HG03565 (cell line): ENCODE measurements around the gene PYCR2.
"Not testable (repeated sequence)": the region's sequence is repeated elsewhere in the genome, so short reads cannot be mapped to it uniquely, and the experiment has no call there.

ENCODE experiments used
- ATAC-seq: cut with Tn5 transposase; IDR thresholded peaks from one replicate; pipeline ENCODE4 v1.9.1; 2021; ENCODE audit warnings: mild to moderate bottlenecking, moderate library complexity; ENCODE audit not compliant: unreplicated experiment

PYCR2 gene

GRCh38 chr1:225892307-225892706 is 31.7 kb downstream of the PYCR2 start:
- ATAC-seq, result no peak

GRCh38 chr1:225891229-225891972 is 32.6 kb downstream of the PYCR2 start:
- no peak for ATAC-seq

DNA sequence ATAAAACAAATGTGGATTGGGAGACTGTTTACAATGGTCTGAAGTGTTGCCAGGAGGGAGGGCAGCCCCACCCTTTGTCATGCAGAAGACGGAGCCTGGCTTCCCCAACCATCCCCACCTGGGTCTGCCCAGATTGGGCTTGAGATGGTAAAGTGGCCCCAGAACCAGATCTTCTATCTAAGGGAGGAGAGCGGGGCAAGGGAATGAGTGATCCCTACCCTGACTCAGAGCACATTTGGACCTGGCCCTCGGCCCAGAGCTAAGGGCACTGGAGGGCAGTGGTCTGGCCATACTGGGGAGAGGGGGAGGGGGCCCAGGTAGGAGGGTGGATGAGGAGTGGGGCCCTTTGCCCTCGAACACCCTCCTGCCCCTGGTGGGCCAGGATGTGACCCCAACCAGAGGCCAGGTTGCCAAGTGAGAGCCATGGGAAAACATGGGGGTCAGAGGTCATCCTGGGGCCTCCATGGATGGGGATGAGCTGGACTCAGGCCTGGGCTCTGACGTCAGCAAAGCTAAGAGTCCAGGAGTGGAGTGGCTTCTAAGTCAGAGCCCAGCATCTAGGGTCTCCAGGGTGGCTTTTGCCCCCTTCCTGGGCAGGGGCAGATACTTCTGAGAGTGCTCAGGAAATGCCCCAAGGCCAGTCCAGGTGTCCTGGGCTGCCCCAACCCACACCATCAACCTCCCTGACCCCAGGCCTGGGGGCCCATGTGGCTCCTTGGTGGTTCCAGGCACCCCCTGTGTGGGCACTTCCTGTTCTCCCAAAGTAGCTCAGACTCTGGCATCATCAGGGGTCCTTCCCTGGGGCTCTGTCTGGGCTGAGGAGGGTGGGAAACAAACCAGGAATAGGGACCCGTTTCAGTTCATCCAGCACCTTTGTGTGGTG is 33.5 kb downstream of the PYCR2 start:
- ATAC-seq, result no peak

DNA sequence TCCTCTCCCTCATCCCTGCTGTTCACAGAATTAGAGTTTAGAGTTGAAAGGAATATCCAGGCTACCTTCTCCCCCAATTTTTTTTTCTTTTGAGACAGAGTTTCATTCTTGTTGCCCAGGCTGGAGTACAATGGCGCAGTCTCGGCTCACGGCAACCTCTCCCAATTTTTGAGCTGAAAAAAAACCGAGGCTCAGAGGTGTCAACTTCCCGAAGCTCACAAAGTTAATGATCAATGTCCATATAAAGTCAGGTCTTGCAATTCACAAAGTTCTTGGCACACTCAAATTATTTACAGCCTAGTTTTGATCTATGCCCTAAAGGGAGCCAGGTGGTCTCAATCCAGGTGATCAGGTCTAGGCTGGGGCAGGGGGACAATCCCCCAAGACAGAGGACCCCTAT is 34.3 kb downstream of the PYCR2 start:
- ATAC-seq, result no peak

DNA sequence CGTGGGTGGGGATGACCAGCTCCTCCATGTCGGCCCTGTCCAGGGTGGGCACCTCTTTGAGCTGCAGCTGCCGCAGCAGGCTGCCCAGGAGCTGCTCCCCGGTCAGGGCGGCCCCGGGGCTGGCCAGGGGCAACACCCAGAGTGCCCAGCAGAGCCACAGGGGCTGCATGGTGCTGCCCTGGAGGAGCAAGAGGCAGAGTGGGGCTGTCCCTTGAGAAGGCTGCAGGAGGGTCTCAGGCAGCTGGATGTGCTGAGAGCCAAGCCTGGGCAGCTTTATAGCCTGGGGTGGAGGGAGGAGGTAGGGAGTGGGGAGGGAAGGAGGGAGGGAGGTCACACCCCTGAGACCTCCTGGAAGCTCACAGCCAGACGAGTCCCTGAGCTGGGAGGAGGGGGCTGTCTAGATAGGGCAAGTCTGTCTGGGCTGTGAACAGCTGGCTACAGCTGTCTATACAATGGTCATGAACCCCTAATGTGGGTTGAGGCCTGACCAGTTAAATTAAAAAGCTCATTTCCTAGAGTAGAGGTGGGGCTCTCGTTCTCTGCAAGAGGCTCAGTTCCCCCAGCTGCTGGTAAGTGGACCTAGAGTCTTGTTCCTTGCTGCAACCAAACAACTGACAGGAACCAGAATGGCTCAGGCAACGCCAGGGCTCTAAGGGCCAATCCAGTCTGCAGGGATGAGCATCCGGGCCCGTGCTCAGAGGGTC is 35.0 kb downstream of the PYCR2 start, which contains the start of gene LEFTY1:
TSS of gene LEFTY1 (minus strand) at position 249 of the 704 bp plus-strand sequence. CDS start at position 169, 80 bp downstream.
- no peak for ATAC-seq

- ATAC-seq, result no peak
Observed at GRCh38 chr1:225888289-225888897, 35.7 kb downstream of the PYCR2 start.

DNA sequence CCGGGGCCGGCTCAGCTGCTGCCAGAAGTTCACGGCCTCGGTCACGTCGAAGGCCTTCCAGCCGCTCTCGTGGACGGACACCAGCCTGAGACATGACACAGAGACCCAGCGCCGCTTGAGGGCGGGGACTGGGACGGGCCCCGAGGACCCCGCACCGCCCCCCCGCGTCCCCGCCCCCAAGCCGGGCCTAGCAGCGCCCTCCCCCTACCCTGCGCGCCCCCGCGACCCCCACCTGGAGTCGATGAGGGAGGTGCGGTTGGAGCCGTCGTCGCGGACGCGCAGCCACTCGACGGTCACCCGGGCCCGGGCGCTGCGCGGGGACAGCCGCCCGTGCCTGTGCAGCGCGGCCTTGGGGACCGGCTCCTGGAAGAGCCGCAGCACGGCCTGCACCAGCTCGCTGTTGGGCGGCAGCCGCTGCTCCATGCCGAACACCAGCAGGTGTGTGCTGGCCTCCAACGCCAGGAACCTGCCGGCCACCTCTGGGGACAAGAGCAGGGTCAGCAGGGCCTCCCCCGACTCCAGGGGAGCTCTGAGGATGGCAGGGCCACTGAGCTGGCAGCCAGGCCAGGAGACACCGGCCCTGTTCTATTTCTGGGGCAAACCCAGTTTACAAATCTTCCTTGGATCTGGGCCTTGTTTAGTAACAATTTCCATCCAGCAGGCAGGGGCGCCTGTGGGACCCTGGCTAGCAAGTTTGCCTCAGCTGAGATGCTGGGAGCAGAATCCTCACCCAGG is 36.3 kb downstream of the PYCR2 start:
- not testable (repeated sequence) for ATAC-seq

DNA sequence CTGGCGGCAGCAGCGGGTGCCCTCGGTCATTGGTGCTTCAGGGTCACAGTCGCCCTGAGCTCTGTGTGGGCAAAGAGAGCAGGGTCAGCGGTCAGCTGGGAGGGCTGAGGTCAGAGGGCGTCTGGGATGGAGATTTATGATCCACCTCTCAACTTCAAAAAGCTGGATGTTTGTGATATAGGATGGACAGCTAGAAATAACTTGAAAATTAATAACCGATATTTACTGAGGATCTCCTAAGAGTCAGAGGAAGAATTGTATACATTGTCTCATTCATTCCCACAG is 37.1 kb downstream of the PYCR2 start:
- no peak for ATAC-seq

DNA sequence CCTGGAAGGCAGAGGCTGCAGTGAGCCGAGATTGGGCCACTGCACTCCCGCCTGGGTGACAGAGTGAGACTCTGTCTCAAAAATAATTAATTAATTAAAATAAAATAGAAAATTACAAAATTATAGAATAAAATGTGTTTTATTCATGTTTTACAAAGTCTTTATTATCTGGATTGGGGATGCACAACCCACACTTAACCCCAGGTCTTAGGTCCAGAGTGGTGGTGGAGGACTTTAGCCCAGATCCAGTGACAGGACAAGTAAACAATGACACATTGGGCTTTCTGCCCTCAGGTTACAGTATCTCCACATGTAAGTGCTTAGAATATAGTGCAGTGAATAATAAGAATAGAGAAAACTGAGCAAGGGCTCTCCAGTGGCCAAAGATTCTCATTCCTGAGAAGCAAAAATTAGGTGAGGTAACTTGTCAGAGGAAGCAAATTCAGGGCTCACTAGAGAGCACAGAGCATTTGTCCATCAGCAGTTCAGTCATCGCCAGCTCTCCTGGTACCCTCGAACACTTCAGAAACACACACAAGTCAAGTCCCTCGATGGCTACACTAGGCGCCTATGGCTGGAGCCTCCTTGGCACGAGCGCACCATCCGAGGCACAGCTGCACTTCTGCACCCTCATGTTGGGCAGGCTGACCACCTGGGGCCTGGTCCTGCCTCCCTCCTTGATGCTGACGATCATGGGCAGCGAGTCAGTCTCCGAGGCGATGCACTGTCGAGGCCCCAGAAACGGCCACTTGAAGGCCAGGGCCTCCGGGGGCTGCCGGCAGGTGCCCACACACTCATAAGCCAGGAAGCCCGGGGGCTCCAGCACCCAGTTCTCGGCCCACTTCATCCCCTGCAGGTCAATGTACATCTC is 37.7 kb downstream of the PYCR2 start:
- no peak for ATAC-seq

- no peak for ATAC-seq
Observed at GRCh38 chr1:225885336-225885735, 38.7 kb downstream of the PYCR2 start.

DNA sequence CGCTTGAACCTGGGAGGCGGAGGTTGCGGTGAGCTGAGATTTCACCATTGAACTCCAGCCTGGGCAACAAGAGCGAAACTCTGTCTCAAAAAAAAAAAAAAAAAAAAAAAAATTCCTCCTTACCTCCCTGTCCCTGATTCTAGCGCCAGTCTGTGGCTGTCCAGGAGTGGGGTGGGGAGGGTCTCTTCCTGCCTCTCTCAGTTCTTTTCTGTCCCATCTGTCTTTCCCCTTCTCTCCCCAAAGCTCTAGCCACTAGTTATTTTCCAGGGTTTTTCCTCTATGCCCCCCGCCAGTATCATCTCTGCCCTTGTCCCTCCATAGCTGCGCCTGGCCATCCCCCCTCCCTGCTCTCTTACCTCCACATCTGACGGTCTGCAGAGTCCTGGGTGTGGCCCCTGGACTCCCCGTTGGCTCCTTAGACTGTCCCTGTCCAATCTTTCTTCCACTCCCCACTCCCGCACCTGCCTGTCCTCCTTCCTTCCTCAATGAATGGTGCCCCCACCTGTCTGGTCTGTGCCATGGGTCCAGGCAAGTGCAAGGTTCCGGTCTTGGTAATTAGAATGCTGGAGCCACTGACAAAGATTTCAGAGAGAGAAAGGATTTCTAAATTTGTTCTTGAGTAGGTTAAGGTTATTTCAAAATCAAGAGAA is 40.3 kb downstream of the PYCR2 start:
- ATAC-seq, result no peak

GRCh38 chr1:225882694-225883615 is 41.1 kb downstream of the PYCR2 start:
- peak; percentile 3 for ATAC-seq

GRCh38 chr1:225881959-225882693 is 41.9 kb downstream of the PYCR2 start, which contains the start of gene TMEM63A:
Gene TMEM63A (minus strand): TSS chr1:225882380. CDS start chr1:225877580, 4,800 bp downstream.
- ATAC-seq, result peak; percentile 70

GRCh38 chr1:225881081-225881958 is 42.7 kb downstream of the PYCR2 start:
- ATAC-seq, result no peak

DNA sequence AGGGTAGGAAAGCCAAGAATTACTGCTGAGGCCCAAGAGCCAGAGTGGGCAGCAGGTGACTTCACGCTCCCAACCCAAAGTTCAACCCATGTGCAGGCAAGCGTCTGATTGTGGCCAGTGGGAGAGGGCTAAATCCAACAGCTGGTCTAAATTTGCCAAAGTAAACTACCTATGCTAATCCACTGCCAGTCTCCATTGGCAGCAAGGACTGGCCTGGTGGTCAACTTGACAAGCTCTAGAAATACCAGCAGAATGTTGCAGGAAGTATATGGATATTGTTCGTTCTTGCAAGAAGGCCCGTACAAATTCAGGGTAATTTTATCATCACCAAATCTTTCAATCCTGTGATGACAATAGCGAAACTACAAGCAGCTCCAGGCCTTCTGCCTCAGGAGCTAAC is 43.4 kb downstream of the PYCR2 start:
- ATAC-seq, result no peak

DNA sequence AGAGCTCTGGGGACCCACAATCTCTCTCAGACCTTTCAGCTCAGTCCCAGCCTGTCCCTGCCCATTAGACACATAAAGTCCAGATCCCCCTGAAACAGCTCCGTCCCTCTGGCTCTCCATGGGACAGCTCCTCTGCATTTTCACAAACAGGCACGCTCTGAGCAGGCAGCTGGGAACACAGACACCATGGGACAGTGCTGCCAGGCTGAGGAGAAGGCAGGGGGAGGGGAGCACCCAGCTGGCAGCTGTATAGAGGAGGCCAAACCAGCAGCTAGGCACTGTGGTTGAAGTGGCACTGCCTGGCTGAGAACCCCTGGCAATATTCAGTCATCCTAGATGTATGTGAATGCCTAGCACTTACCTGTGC is 43.8 kb downstream of the PYCR2 start:
- no peak for ATAC-seq
